Loucy (cell line): ENCODE measurements around the gene C3orf33.

Source experiments
- CTCF ChIP-seq: fragments of 200-600 bp; sonication (generic); conservative IDR thresholded peaks from 2 replicates; pipeline ENCODE4 v1.5.1; 2014; ENCODE audit warnings: mild to moderate bottlenecking, antibody characterized with exemption, low read length
- EZH2phosphoT487 ChIP-seq: fragments of 200-600 bp; IDR thresholded peaks from 2 replicates; pipeline ENCODE4 v1.6.1; 2018; ENCODE audit warnings: antibody characterized with exemption, mild to moderate bottlenecking, moderate library complexity, borderline replicate concordance

- no peak for TF ChIP-seq CTCF
- TF ChIP-seq EZH2phosphoT487, result no peak
These were observed 29.4 kb upstream of the C3orf33 start for GRCh38 chr3:155835341-155836071.
